Measurements from ENCODE around the gene IGF2R. TPM values are rescaled to one million over a fixed set of nuclear protein-coding genes. Genes with fewer than 3 reads are reported as not detected.
"Not testable (repeated sequence)": the region's sequence is repeated elsewhere in the genome, so short reads cannot be mapped to it uniquely, and the experiment has no call there.

The IGF2R gene
- polyA plus RNA-seq, 3 donors = 13.8 to 30.6 (median 14.2) TPM

DNA sequence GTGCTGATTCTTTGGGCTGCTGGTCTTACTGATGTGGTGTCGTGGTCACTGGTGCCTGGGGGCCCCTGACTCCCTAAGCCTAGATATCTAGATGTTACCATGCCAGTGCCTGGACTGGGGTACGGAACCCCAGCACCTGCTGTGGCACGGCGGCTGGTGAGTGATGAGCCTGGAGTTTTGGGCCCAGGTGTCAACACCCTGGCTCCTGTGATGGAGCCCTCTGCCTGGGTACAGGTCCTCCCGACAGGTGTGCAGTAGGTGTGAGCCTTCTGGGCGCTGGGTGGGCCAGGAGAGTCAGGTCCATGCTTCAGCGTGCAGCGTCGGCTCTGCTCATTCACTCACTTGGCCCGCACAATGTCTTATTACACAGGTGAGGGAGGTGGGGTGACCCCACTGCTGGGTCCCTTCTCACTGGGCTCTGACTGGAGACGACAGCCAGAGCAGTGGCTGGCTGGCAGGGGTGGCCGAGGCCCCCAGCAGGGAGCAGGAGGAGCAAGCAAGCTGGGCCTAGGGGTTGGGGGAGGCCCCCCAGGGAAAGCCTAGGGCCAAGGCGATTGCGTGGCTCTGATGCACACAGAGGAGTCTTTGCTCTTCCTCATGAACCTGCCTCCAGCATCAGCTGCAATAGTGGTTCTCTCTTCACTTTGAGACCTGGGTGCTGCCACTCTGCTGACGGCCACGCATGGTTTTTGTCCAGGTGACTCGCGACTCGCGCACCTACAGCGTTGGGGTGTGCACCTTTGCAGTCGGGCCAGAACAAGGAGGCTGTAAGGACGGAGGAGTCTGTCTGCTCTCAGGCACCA, 110.2 kb downstream of the IGF2R start:
- 97 to 98% (median 98%) methylated on average over 23 of the region's 23 CpGs for WGBS, 3 donors
- H3K27ac ChIP-seq (ENCODE audit: low read depth, low read length) = no peak overlapping the region

DNA sequence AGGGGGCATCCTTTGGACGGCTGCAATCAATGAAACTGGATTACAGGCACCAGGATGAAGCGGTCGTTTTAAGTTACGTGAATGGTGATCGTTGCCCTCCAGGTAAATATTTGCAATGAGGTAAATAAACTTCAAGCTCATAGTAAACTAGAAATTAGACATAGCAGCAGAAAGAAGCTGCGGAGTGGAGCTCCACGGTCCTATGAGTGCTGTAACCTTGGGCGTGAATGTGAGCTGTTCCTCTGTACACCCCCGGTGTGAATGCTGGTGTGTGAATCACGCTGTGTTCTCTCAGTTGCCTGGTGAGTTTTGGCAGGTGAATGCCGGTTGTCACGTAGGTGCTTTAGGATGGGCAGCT, 110.8 kb downstream of the IGF2R start:
- no peak overlapping the region for H3K27ac ChIP-seq (ENCODE audit: low read depth, low read length)
- WGBS, 3 donors = 93 to 97% (median 97%) methylated on average over 12 of the region's 12 CpGs

DNA sequence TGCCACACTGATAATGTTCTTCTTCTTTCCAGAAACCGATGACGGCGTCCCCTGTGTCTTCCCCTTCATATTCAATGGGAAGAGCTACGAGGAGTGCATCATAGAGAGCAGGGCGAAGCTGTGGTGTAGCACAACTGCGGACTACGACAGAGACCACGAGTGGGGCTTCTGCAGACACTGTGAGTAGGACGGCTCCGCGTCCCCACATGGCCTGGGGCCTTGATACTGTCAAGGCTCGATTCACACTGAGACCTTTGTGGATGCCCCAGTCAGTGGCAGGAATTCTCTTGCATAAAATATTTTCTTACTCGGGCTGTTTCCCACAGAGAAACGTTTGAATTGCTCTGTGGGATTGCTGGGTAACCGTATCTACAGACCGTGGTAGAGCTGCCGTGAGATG, 111.2 kb downstream of the IGF2R start:
- WGBS, 3 donors = 95 to 97% (median 96%) methylated on average over 17 of the region's 17 CpGs
- no peak overlapping the region for H3K27ac ChIP-seq (ENCODE audit: low read depth, low read length)

- 92 to 96% (median 94%) methylated on average over 11 of the region's 11 CpGs for WGBS, 3 donors
Measured at GRCh38 chr6:160081398-160081797, 112.5 kb downstream of the IGF2R start.

GRCh38 chr6:160082627-160083026, 113.7 kb downstream of the IGF2R start:
- no peak overlapping the region for H3K27ac ChIP-seq (ENCODE audit: low read depth, low read length)
- WGBS, 3 donors = 83 to 87% (median 84%) methylated on average over 8 of the region's 8 CpGs

More at GRCh38 chr6:160081398-160081797, 112.5 kb downstream of the IGF2R start:
- no peak overlapping the region for H3K27ac ChIP-seq (ENCODE audit: low read depth, low read length)

DNA sequence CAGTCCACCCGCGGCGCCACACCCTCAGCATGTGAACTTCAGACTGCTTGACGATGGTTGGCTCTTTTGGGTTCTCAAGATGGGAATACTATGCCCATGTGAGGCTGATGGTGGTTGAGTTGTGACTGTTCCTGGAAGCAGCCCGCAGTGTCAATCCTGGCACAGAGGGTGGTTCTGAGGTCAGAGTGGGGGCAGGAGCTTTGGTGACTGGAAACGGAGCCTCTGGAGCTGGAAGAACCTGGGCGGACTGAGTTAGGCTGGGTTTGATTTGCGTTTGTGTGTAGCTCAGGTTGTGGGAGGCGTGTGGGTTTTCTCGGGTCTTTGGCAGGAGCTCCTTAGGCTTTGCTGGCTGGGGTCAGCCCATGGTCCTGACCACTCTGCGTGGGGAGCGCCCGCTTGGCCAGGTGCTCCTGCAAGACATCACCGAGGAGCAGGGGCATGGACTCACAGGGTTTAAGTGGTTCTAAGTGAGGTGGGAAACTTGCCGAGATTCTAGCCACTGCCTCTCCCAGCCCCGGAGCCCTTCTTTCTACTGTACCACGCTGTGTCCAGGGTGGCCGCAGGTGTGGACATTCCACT, 115.4 kb downstream of the IGF2R start:
- 95% methylated on average over 18 of the region's 18 CpGs for WGBS, 3 donors
- no peak overlapping the region for H3K27ac ChIP-seq (ENCODE audit: low read depth, low read length)

GRCh38 chr6:160085226-160085625, 116.3 kb downstream of the IGF2R start:
- H3K27ac ChIP-seq (ENCODE audit: low read depth, low read length) = no peak overlapping the region
- 72 to 79% (median 78%) methylated on average over 5 of the region's 5 CpGs for WGBS, 3 donors

- H3K27ac ChIP-seq (ENCODE audit: low read depth, low read length) = no peak overlapping the region
- WGBS, 3 donors = 87 to 92% (median 91%) methylated on average over 15 of the region's 15 CpGs
Measured at GRCh38 chr6:160085713-160086505, 117.0 kb downstream of the IGF2R start.

DNA sequence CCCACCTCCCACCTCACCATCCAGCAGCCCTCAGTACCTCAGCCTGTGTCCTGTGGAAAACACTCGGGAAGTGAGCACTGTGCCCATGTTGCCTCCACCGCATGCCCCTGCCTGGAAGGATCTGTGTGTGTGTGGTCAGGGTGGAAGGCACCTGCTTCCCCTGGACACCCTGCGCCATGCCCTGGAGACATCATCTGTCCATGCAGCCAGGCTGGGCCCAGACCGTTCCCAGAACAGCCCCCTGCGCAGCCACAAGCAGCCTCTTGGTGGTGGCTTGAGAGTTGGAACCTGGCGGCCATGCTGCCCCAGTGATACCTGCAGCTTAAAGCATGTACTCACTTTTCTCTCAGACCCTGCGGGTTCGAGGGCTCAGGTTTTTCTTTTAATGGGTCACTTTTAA, 117.9 kb downstream of the IGF2R start:
- WGBS, 3 donors = 94% methylated on average over 8 of the region's 8 CpGs
- H3K27ac ChIP-seq (ENCODE audit: low read depth, low read length) = no peak overlapping the region

- 60 to 69% (median 66%) methylated on average over 13 of the region's 13 CpGs for WGBS, 3 donors
- no peak overlapping the region for H3K27ac ChIP-seq (ENCODE audit: low read depth, low read length)
Measured at GRCh38 chr6:160088069-160088783, 119.3 kb downstream of the IGF2R start.

DNA sequence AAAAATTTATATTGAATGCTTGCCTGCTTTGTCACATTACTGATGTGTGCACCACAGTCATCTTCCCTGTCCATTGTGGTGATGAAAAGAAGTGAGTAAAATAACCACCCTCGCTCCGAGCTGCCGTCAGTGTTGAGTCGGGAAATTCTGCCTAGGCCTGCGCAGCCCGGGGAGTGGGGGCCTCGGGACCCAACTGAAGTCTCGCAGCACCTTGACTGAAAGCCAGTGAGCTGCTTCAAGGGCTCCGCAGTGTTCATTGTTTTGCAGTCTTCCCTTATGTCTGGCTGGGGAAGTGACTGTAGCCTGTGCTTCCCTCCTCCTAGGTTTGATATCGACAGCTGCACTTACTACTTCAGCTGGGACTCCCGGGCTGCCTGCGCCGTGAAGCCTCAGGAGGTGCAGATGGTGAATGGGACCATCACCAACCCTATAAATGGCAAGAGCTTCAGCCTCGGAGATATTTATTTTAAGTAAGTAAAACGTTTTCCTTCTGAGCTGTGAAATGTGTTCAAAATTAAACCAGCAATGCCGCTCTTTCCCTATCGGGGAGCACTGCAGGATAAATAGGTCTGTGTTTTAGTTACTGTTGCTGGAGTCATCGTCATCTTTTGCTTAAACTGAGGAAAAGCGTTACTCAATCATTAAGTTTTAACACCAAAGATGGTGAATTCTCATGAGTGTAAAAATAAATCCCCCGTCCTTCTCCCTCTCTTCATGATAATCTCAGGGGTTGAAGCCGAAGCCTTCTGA, 120.1 kb downstream of the IGF2R start:
- WGBS, 3 donors = 86 to 93% (median 89%) methylated on average over 21 of the region's 21 CpGs
- H3K27ac ChIP-seq (ENCODE audit: low read depth, low read length) = no peak overlapping the region

GRCh38 chr6:160089534-160089897, 120.6 kb downstream of the IGF2R start:
- H3K27ac ChIP-seq (ENCODE audit: low read depth, low read length) = no peak overlapping the region

DNA sequence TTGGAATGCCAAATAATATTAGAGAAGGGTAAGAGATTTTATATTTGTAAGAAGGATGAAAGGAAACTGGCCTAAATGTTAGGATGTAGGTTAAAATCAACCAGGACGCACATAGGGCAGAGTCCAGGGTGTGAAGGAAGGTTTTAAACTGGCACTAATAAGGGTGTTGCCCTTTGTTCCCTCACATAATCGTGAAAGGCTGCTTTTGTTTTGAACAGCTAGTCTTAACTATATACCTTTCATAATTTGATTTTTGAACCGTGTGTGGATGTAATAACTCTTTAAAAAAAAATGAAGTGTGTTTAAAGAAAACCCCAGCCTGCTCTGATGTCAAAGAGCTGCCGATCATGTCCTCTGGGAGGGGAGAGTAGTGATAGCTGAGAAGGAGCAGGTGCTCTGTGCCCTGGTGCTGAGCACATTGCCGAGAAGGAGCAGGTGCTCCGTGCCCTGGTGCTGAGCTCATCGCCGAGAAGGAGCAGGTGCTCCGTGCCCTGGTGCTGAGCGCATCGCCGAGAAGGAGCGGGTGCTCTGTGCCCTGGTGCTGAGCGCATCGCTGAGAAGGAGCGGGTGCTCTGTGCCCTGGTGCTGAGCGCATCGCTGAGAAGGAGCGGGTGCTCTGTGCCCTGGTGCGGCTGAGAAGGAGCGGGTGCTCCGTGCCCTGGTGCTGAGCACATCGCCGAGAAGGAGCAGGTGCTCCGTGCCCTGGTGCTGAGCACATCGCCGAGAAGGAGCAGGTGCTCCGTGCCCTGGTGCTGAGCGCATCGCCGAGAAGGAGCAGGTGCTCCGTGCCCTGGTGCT, 121.8 kb downstream of the IGF2R start:
- H3K27ac ChIP-seq (ENCODE audit: low read depth, low read length) = not testable (repeated sequence)
- WGBS, 3 donors = 91 to 95% (median 91%) methylated on average over 28 to 31 of the region's 32 CpGs

More at GRCh38 chr6:160089534-160089897, 120.6 kb downstream of the IGF2R start:
- 95 to 99% (median 98%) methylated on average over 7 of the region's 7 CpGs for WGBS, 3 donors

- WGBS, 3 donors = 88 to 96% (median 89%) methylated on average over 5 to 6 of the region's 6 CpGs
Measured at GRCh38 chr6:160092176-160092575, 123.3 kb downstream of the IGF2R start.

GRCh38 chr6:160092602-160093001, 123.7 kb downstream of the IGF2R start:
- no peak overlapping the region for H3K27ac ChIP-seq (ENCODE audit: low read depth, low read length)
- 82 to 87% (median 86%) methylated on average over 10 of the region's 10 CpGs for WGBS, 3 donors

More at GRCh38 chr6:160092176-160092575, 123.3 kb downstream of the IGF2R start:
- H3K27ac ChIP-seq (ENCODE audit: low read depth, low read length) = not testable (repeated sequence)

- H3K27ac ChIP-seq (ENCODE audit: low read depth, low read length) = no peak overlapping the region
- WGBS, 3 donors = 76 to 83% (median 76%) methylated on average over 7 of the region's 7 CpGs
Measured at GRCh38 chr6:160093061-160093460, 124.2 kb downstream of the IGF2R start.

- 90 to 95% (median 92%) methylated on average over 4 of the region's 4 CpGs for WGBS, 3 donors
Measured at GRCh38 chr6:160093946-160094345, 125.1 kb downstream of the IGF2R start.

More at GRCh38 chr6:160093946-160094345, 125.1 kb downstream of the IGF2R start:
- H3K27ac ChIP-seq (ENCODE audit: low read depth, low read length) = no peak overlapping the region
